ENCODE data around the gene ABCA7. TPM values are rescaled to one million over a fixed set of nuclear protein-coding genes. Genes with fewer than 3 reads are reported as not detected.

ABCA7 gene
- total RNA-seq, 1 donor from 2014 or later, result 16.3 TPM

- H3K9me3 Mint-ChIP-seq, result no peaks in the 10 kb centered on the region
- no peak for DNase-seq (ENCODE audit: low read depth, low spot score)
- H3K4me3 Mint-ChIP-seq, result no peak overlapping the region
- H3K27ac Mint-ChIP-seq (ENCODE audit: unreplicated experiment), result no peak overlapping the region
- no peaks in the 10 kb centered on the region for H3K4me1 Mint-ChIP-seq
- peaks cover 3% of the 10 kb centered on the region for H3K36me3 Mint-ChIP-seq (ENCODE audit: low read depth)
- H3K27me3 Mint-ChIP-seq (ENCODE audit: low read depth), result peaks cover 5% of the 10 kb centered on the region
- TF ChIP-seq CTCF (conservative IDR thresholded peaks at IDR 0.05), result no peak
Measured at GRCh38 chr19:1009041-1009980, 30.6 kb upstream of the ABCA7 start.

GRCh38 chr19:1009981-1010538 is 29.8 kb upstream of the ABCA7 start:
- Mint-ChIP-seq H3K27ac (ENCODE audit: unreplicated experiment) (no peak overlapping the region), H3K4me1 (no peaks in the 10 kb centered on the region), H3K36me3 (ENCODE audit: low read depth) (peaks cover 3% of the 10 kb centered on the region), H3K27me3 (ENCODE audit: low read depth) (peaks cover 4% of the 10 kb centered on the region), H3K9me3 (no peaks in the 10 kb centered on the region), H3K4me3 (no peak overlapping the region)
- no peak for DNase-seq (ENCODE audit: low read depth, low spot score)
- TF ChIP-seq CTCF (conservative IDR thresholded peaks at IDR 0.05), result no peak

DNA sequence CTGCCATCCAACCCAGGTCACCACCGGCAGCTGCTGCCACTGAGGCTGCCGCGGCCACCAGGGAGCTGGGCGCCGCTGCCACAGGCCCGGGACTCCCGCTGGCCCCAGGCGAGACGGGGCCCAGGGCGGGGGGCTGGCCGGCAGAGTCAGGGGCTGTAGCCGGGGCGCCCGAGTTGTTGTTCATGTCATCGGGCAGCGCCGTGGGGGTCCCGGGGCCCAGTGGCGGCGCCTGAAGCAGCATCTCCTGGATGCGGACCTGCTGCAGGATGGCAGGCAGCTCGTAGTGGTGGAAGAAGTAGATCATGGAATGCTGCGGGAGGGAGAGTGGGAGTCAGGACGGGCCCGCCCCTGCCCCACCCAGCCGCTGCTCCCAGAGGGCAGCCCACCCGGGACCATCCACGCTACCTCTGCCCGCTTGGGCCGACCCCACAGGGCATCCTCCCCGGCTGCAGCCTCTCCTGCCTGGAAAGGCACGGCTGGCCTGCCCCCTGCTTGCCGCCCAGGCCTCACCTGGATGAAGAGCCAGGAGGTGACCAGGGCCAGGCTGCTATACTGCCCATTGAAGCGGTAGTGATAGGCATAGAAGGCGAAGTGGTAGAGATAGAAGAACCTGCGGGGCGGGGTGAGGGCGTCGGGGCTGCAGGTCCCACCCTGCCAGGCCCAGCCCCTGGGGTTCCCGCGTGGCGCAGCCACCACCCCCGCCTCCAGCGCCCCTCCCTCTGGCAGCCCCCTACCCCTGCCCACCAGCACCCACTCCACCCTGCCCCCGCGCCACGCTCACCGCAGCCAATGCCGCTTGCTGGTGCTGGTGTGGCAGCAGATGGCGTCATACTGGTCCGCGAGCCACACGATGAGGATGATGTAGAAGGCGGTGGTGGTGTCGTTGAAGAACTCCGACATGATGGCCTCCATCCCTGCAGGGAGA is 29.1 kb upstream of the ABCA7 start:
- H3K27me3 Mint-ChIP-seq (ENCODE audit: low read depth), result peaks cover 2% of the 10 kb centered on the region
- no peak overlapping the region for H3K4me3 Mint-ChIP-seq
- H3K36me3 Mint-ChIP-seq (ENCODE audit: low read depth), result peaks cover 3% of the 10 kb centered on the region
- TF ChIP-seq CTCF (conservative IDR thresholded peaks at IDR 0.05), result no peak
- no peak overlapping the region for H3K27ac Mint-ChIP-seq (ENCODE audit: unreplicated experiment)
- H3K4me1 Mint-ChIP-seq, result no peaks in the 10 kb centered on the region
- no peak for DNase-seq (ENCODE audit: low read depth, low spot score)
- no peaks in the 10 kb centered on the region for H3K9me3 Mint-ChIP-seq

DNA sequence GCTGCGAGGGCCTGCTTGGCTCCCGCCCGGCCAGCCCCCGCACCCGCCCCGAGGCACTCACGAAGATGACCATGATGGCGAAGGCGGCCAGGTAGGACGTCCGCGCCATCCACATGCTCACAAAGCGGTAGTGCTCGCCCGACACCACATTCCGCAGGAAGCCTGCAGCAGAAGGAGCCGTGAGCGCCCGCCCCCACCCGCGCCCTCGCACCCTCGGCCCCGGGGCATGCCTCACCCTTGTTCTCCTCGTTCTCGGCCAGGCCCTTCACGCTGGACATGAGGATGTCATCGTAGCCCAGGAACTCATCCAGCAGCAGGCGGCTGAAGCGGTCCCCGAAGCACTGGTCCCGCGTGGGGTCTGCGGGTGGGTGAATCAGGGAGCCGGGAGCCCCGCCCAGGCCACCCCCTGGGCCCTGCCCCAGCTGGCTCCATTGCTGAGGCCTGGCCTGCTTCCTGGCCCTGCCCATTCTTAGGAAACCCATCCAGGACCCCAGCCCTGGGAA is 28.0 kb upstream of the ABCA7 start:
- Mint-ChIP-seq H3K9me3 (no peaks in the 10 kb centered on the region), H3K4me3 (no peak overlapping the region)

More for the DNA sequence above, 28.0 kb upstream of the ABCA7 start:
- H3K27me3 Mint-ChIP-seq (ENCODE audit: low read depth), result no peaks in the 10 kb centered on the region
- H3K36me3 Mint-ChIP-seq (ENCODE audit: low read depth), result no peaks in the 10 kb centered on the region
- no peak for TF ChIP-seq CTCF (conservative IDR thresholded peaks at IDR 0.05)
- H3K4me1 Mint-ChIP-seq, result peaks cover 7% of the 10 kb centered on the region
- H3K27ac Mint-ChIP-seq (ENCODE audit: unreplicated experiment), result no peak overlapping the region
- no peak for DNase-seq (ENCODE audit: low read depth, low spot score)

Measured in neural crest cell (in vitro differentiated cells).